HFFc6 (cell line): ENCODE measurements around the gene KCNQ2. TPM values are rescaled to one million over a fixed set of nuclear protein-coding genes. Genes with fewer than 3 reads are reported as not detected.

Experiments used
- DNase-seq: peaks from one replicate; pipeline ENCODE4 v3.0.0-alpha.2; 2018
- H3K27ac Mint-ChIP-seq: 2 replicates; pipeline ENCODE4 v1.8.0; 2020; ENCODE audit warnings: mild to moderate bottlenecking, mixed read lengths
- H3K27me3 Mint-ChIP-seq: 2 replicates; pipeline ENCODE4 v1.8.0; 2021; ENCODE audit warnings: mild to moderate bottlenecking, moderate library complexity, mixed read lengths; ENCODE audit not compliant: insufficient read depth
- H3K36me3 Mint-ChIP-seq: 2 replicates; pipeline ENCODE4 v1.8.0; 2021; ENCODE audit warnings: low read depth, mixed read lengths
- H3K4me1 Mint-ChIP-seq: 2 replicates; pipeline ENCODE4 v1.8.0; 2020; ENCODE audit warnings: low read depth, mixed read lengths
- H3K4me3 Mint-ChIP-seq: 2 replicates; pipeline ENCODE4 v1.8.0; 2020; ENCODE audit warnings: mild to moderate bottlenecking, moderate library complexity, mixed read lengths
- H3K9me3 Mint-ChIP-seq: 2 replicates; pipeline ENCODE4 v1.8.0; 2020; ENCODE audit warnings: mild to moderate bottlenecking, mixed read lengths
- total RNA-seq, 6 experiments: library from RNA; stranded (reverse); fragmentation: NEBNext Ultra II Directional; extraction: Animal tissue kit (Norgen Biotek cat#: 25700); gene quantifications; 2 replicates in 1 of 6; 3 replicates in 5 of 6; pipeline ENCODE4 v1.2.3, GENCODE V29; 2021
- TF ChIP-seq, protein P1 (sequence below): fragments of 200-600 bp; sonication (generic); IDR thresholded peaks from 2 replicates; pipeline ENCODE4 v1.5.0; 2021; ENCODE audit warnings: antibody characterized with exemption, mild to moderate bottlenecking

The KCNQ2 gene
- total RNA-seq, 6 experiments from 2014 or later, result not detected

DNA sequence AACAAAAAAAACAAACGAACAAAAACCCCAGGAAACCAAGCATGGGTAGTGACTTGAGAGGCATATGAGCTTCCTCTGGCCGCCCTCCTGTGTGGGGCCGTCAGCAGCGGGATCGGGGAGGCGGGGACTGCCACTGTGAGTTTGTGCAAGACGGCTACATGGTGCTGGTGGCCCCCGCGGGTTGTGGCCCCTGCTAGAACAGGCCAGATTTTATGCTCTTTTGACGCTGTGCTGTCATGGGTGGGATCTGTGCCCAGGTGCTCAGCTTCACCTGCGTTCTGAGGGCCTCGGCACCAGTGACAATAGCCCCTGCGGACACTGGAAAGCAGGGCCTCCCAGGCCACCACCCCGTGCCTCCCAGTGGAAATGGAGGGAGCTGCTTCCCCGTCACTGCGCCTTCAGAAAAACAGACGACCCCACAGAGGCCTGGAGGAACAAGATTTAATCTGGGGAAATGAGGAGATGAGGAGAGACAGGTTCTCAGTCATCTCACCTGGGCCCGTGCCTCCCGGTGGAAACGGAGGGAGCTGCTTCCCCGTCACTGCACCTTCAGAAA lies 4.7 kb upstream of the KCNQ2 start:
- TF ChIP-seq, protein P1, sequence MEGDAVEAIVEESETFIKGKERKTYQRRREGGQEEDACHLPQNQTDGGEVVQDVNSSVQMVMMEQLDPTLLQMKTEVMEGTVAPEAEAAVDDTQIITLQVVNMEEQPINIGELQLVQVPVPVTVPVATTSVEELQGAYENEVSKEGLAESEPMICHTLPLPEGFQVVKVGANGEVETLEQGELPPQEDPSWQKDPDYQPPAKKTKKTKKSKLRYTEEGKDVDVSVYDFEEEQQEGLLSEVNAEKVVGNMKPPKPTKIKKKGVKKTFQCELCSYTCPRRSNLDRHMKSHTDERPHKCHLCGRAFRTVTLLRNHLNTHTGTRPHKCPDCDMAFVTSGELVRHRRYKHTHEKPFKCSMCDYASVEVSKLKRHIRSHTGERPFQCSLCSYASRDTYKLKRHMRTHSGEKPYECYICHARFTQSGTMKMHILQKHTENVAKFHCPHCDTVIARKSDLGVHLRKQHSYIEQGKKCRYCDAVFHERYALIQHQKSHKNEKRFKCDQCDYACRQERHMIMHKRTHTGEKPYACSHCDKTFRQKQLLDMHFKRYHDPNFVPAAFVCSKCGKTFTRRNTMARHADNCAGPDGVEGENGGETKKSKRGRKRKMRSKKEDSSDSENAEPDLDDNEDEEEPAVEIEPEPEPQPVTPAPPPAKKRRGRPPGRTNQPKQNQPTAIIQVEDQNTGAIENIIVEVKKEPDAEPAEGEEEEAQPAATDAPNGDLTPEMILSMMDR, result no peak
- Mint-ChIP-seq H3K27ac (no peak overlapping the region), H3K4me1 (no peaks in the 10 kb centered on the region), H3K9me3 (no peaks in the 10 kb centered on the region), H3K4me3 (no peak overlapping the region), H3K36me3 (no peaks in the 10 kb centered on the region), H3K27me3 (peaks cover 30% of the 10 kb centered on the region)
- no peak for DNase-seq

DNA sequence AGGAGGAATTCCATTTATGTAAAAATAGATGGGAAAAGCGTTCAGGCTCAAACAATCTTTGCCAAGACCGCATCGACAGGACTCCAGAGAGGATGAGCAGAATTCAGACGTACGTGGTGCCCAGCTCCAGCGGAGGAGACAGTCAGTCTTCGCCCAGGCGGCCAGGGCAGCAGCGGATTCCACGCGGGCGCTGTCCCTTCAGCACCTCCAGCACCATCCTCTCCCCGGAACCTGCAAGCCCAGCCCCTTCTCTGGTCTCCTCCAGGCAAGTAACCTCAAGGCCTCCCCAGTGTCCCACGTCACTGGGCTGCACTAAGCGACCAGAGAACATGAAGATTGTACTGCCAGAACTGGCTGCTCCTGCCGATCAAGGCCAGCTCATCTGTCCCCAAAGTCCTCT lies 2.8 kb upstream of the KCNQ2 start:
- H3K27ac Mint-ChIP-seq, result no peak overlapping the region
- H3K9me3 Mint-ChIP-seq, result no peaks in the 10 kb centered on the region
- DNase-seq, result peak; percentile 19
- no peaks in the 10 kb centered on the region for H3K36me3 Mint-ChIP-seq
- TF ChIP-seq, protein P1, result no peak
- peaks cover 22% of the 10 kb centered on the region for H3K27me3 Mint-ChIP-seq
- H3K4me3 Mint-ChIP-seq, result no peak overlapping the region
- H3K4me1 Mint-ChIP-seq, result no peaks in the 10 kb centered on the region

- no peak for DNase-seq
- H3K9me3 Mint-ChIP-seq, result no peaks in the 10 kb centered on the region
- TF ChIP-seq, protein P1, result no peak
- H3K4me1 Mint-ChIP-seq, result no peaks in the 10 kb centered on the region
- H3K4me3 Mint-ChIP-seq, result no peak overlapping the region
- no peaks in the 10 kb centered on the region for H3K36me3 Mint-ChIP-seq
- H3K27me3 Mint-ChIP-seq, result peaks cover 22% of the 10 kb centered on the region
- no peak overlapping the region for H3K27ac Mint-ChIP-seq
These were observed 1.3 kb upstream of the KCNQ2 start for GRCh38 chr20:63473555-63474449.

GRCh38 chr20:63472862-63473390 lies 471 bp upstream of the KCNQ2 start:
- Mint-ChIP-seq H3K27ac (no peak overlapping the region), H3K4me3 (no peak overlapping the region), H3K9me3 (no peaks in the 10 kb centered on the region), H3K4me1 (no peaks in the 10 kb centered on the region), H3K27me3 (peaks cover 22% of the 10 kb centered on the region), H3K36me3 (no peaks in the 10 kb centered on the region)
- TF ChIP-seq, protein P1, result no peak
- no peak for DNase-seq

GRCh38 chr20:63471717-63471980 lies 806 bp downstream of the KCNQ2 start:
- no peak for DNase-seq
- no peaks in the 10 kb centered on the region for H3K4me1 Mint-ChIP-seq
- H3K4me3 Mint-ChIP-seq, result no peak overlapping the region
- TF ChIP-seq, protein P1, result no peak
- H3K27me3 Mint-ChIP-seq, result peaks cover 25% of the 10 kb centered on the region
- no peak overlapping the region for H3K27ac Mint-ChIP-seq
- H3K36me3 Mint-ChIP-seq, result no peaks in the 10 kb centered on the region
- no peaks in the 10 kb centered on the region for H3K9me3 Mint-ChIP-seq
